Measurements from ENCODE around the gene PKP2.

GRCh38 chr12:32754111-32754510 lies 142.5 kb downstream of the PKP2 start:
- no peak for TF ChIP-seq CTCF (IDR thresholded peaks at IDR 0.05)
- no peak for TF ChIP-seq POLR2AphosphoS5 (IDR thresholded peaks at IDR 0.05)
- no peak for TF ChIP-seq EP300 (IDR thresholded peaks at IDR 0.05)
- TF ChIP-seq POLR2A (IDR thresholded peaks at IDR 0.05), result no peak
